GM21390 (cell line): ENCODE data around the gene TTC23L.

Experiments
- ATAC-seq: cut with Tn5 transposase; IDR thresholded peaks from one replicate; pipeline ENCODE4 v1.9.1; 2021; ENCODE audit not compliant: unreplicated experiment

TTC23L gene

GRCh38 chr5:34869256-34869655, 30.3 kb downstream of the TTC23L start:
- ATAC-seq = no peak

GRCh38 chr5:34870382-34870781, 31.4 kb downstream of the TTC23L start:
- no peak for ATAC-seq

- no peak for ATAC-seq
Measured at GRCh38 chr5:34876275-34876674, 37.3 kb downstream of the TTC23L start.

- ATAC-seq = no peak
Measured at GRCh38 chr5:34881246-34881645, 42.3 kb downstream of the TTC23L start.

GRCh38 chr5:34886392-34887119, 47.6 kb downstream of the TTC23L start:
- ATAC-seq = no peak

GRCh38 chr5:34889394-34889793, 50.4 kb downstream of the TTC23L start:
- no peak for ATAC-seq

- ATAC-seq = no peak
Measured at GRCh38 chr5:34891981-34892380, 53.0 kb downstream of the TTC23L start.

- no peak for ATAC-seq
Measured at GRCh38 chr5:34892414-34892813, 53.5 kb downstream of the TTC23L start.

- ATAC-seq = no peak
Measured at GRCh38 chr5:34894716-34895115, 55.8 kb downstream of the TTC23L start.

GRCh38 chr5:34895641-34896419, 56.9 kb downstream of the TTC23L start:
- ATAC-seq = no peak

GRCh38 chr5:34897646-34898045, 58.7 kb downstream of the TTC23L start:
- ATAC-seq = no peak

- ATAC-seq = peak; percentile 86
Measured at GRCh38 chr5:34898258-34898895, 59.4 kb downstream of the TTC23L start.

- no peak for ATAC-seq
Measured at GRCh38 chr5:34899066-34899465, 60.1 kb downstream of the TTC23L start.

GRCh38 chr5:34900652-34901051, 61.7 kb downstream of the TTC23L start:
- no peak for ATAC-seq

GRCh38 chr5:34903260-34903659, 64.3 kb downstream of the TTC23L start:
- no peak for ATAC-seq

- ATAC-seq = no peak
Measured at GRCh38 chr5:34905564-34905963, 66.6 kb downstream of the TTC23L start.

- ATAC-seq = no peak
Measured at GRCh38 chr5:34913072-34913471, 74.1 kb downstream of the TTC23L start.

- peak; percentile 9 for ATAC-seq
Measured at GRCh38 chr5:34914671-34915138, 75.7 kb downstream of the TTC23L start.

GRCh38 chr5:34915139-34915855, 76.3 kb downstream of the TTC23L start, which contains the start of the genes BRIX1 and RAD1:
TSS of gene BRIX1 (plus strand) at chr5:34915711. CDS start at chr5:34915739, 28 bp downstream.
TSS of gene RAD1 (minus strand) at chr5:34915504. CDS start at chr5:34914892, 612 bp downstream.
- peak; percentile 97 for ATAC-seq

- ATAC-seq = peak; percentile 10
Measured at GRCh38 chr5:34915856-34916192, 76.9 kb downstream of the TTC23L start.

- ATAC-seq = no peak
Measured at GRCh38 chr5:34916518-34916917, 77.6 kb downstream of the TTC23L start.
